HG03432 (cell line): ENCODE data around the gene ZSWIM3.

Experiments used
- ATAC-seq: cut with Tn5 transposase; IDR thresholded peaks from one replicate; pipeline ENCODE4 v1.9.1; 2021; ENCODE audit warnings: mild to moderate bottlenecking, moderate library complexity; ENCODE audit not compliant: unreplicated experiment

The ZSWIM3 gene

DNA sequence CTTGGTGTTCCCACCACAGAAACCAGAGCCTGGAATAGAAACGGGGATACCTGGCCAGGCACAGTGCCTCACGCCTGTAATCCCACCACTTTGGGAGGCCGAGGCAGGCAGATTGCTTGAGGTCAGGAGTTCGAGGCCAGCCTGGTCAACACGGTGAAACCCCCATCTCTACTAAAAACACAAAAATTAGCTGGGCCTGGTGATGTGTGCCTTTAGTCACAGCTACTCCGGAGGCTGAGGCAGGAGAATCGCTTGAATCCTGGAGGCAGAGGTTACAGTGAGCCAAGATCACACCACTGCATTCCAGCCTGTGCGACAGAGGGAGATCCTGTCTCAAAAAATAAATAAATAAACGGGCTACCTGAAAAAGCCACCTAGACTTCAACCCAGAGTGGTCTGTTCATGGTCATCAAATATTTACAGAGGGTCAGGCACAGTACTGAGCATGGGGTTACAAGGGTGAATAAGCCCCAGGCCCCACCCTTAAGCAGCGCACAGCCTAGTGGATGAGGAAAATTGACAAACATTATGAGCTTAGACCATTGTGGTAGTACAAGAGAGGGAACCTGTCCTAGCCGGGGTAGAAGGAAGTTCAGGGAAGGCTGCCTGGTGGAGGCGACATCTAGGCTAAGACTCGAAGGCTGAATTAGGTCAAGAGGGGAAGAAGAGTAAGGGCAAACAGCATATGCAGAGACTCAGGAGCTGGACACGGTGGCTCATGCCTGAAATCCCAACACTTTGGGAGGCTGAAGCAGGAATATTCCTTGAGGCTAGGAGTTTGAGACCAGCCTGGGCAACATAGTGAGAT, 69.9 kb downstream of the ZSWIM3 start:
- no peak for ATAC-seq
